Activated CD8-positive, alpha-beta T cell treated with anti-CD3 and anti-CD28 coated beads for 36 hours (primary cell): ENCODE measurements around the gene CREB3L1. TPM values are rescaled to one million over a fixed set of nuclear protein-coding genes. Genes with fewer than 3 reads are reported as not detected.

Experiments used
- ATAC-seq: fragments of 200-7000 bp; cut with Tn5 transposase; one replicate; pipeline ENCODE4 v1.10.0; 2021; ENCODE audit warnings: mild to moderate bottlenecking, moderate library complexity
- CTCF ChIA-PET: fragments of 350-600 bp; sonication (Branson Sonifier 250); formaldehyde crosslinking; loops from one replicate; lab custom pipeline; 2021; ENCODE audit warnings: antibody characterized with exemption; lab: Charles Lee
- POLR2A ChIA-PET: fragments of 350-600 bp; sonication (Branson Sonifier 250); formaldehyde crosslinking; loops from one replicate; lab custom pipeline; 2021; ENCODE audit warnings: antibody characterized with exemption; lab: Charles Lee
- DNase-seq: peaks from one replicate; pipeline ENCODE4 v3.0.0-alpha.2; 2020
- H3K27ac Mint-ChIP-seq: one replicate; pipeline ENCODE4 v1.8.0; 2021; ENCODE audit warnings: mild to moderate bottlenecking, mixed read lengths
- H3K27me3 Mint-ChIP-seq: one replicate; pipeline ENCODE4 v1.8.0; 2021; ENCODE audit warnings: mixed read lengths
- H3K36me3 Mint-ChIP-seq: one replicate; pipeline ENCODE4 v1.8.0; 2021; ENCODE audit warnings: low read depth, mixed read lengths
- H3K4me1 Mint-ChIP-seq: one replicate; pipeline ENCODE4 v1.8.0; 2021; ENCODE audit warnings: low read depth, mixed read lengths
- H3K4me3 Mint-ChIP-seq: one replicate; pipeline ENCODE4 v1.8.0; 2021; ENCODE audit warnings: mild to moderate bottlenecking, moderate library complexity, mixed read lengths
- H3K9me3 Mint-ChIP-seq: one replicate; pipeline ENCODE4 v1.8.0; 2021; ENCODE audit warnings: mixed read lengths
- CTCF ChIP-seq: fragments of 200-600 bp; IDR thresholded peaks from one replicate; pipeline ENCODE4 v1.8.0; 2022; ENCODE audit warnings: antibody characterized with exemption, mild to moderate bottlenecking
- intact Hi-C: fragments of 100-400 bp; cut with micrococcal nuclease; formaldehyde crosslinking; loops from one replicate; pipeline ENCODE4 v1.10.0; 2022
- total RNA-seq, 2 experiments: library from RNA; stranded (reverse); gene quantifications; one replicate each; pipeline ENCODE4 v1.2.3, GENCODE V29; 2021

Gene CREB3L1
- total RNA-seq, 2 experiments from 2014 or later, result not detected

GRCh38 chr11:46281371-46281831, 3.9 kb downstream of the CREB3L1 start:
- DNase-seq, result no peak
- intact Hi-C loops, result no loop called here
- H3K27ac Mint-ChIP-seq, result no peak overlapping the region
- H3K36me3 Mint-ChIP-seq, result no peaks in the 10 kb centered on the region
- peaks cover 26% of the 10 kb centered on the region for H3K27me3 Mint-ChIP-seq
- H3K9me3 Mint-ChIP-seq, result no peaks in the 10 kb centered on the region
- ATAC-seq, result no peak
- no peak for TF ChIP-seq CTCF
- H3K4me3 Mint-ChIP-seq, result no peak overlapping the region
- H3K4me1 Mint-ChIP-seq, result peaks cover 4% of the 10 kb centered on the region
- CTCF ChIA-PET, result interaction anchor here (0.6 to 1.0 kb wide), 2 partner anchors 8 to 42 kb away, joined by 3 to 4 read pairs; no protein-coding TSS in a partner anchor
- POLR2A ChIA-PET, result no interaction called here

GRCh38 chr11:46285173-46285572, 7.7 kb downstream of the CREB3L1 start:
- Mint-ChIP-seq H3K27ac (no peak overlapping the region), H3K4me1 (no peaks in the 10 kb centered on the region), H3K9me3 (no peaks in the 10 kb centered on the region), H3K27me3 (peaks cover 5% of the 10 kb centered on the region), H3K36me3 (no peaks in the 10 kb centered on the region), H3K4me3 (no peak overlapping the region)
- intact Hi-C loops, result no loop called here
- DNase-seq (no peak), ATAC-seq (no peak)
- POLR2A ChIA-PET, result interaction anchor here (0.6 to 1.4 kb wide), 3 partner anchors 15 to 44 kb away, joined by 3 read pairs; no protein-coding TSS in a partner anchor
- CTCF ChIA-PET, result interaction anchor here (1.5 to 2.3 kb wide), 2 partner anchors 11 to 24 kb away, joined by 3 to 5 read pairs; no protein-coding TSS in a partner anchor
- TF ChIP-seq CTCF, result no peak

- DNase-seq (no peak), ATAC-seq (no peak)
- ChIA-PET POLR2A (interaction anchor here (0.9 to 1.4 kb wide), 2 partner anchors 16 to 43 kb away, joined by 3 read pairs; no protein-coding TSS in a partner anchor), CTCF (interaction anchor here (1.2 to 2.3 kb wide), 2 partner anchors 10 to 320 kb away, joined by 5 read pairs; no protein-coding TSS in a partner anchor)
- no peak overlapping the region for H3K27ac Mint-ChIP-seq
- no peaks in the 10 kb centered on the region for H3K4me1 Mint-ChIP-seq
- intact Hi-C loops, result no loop called here
- peaks cover 2% of the 10 kb centered on the region for H3K27me3 Mint-ChIP-seq
- H3K4me3 Mint-ChIP-seq, result no peak overlapping the region
- no peak for TF ChIP-seq CTCF
- H3K9me3 Mint-ChIP-seq, result no peaks in the 10 kb centered on the region
- no peaks in the 10 kb centered on the region for H3K36me3 Mint-ChIP-seq
These were observed 8.2 kb downstream of the CREB3L1 start for GRCh38 chr11:46285594-46286033.

GRCh38 chr11:46286789-46287188, 9.3 kb downstream of the CREB3L1 start:
- intact Hi-C loops, result no loop called here
- no peak for TF ChIP-seq CTCF
- Mint-ChIP-seq H3K4me1 (no peaks in the 10 kb centered on the region), H3K27me3 (no peaks in the 10 kb centered on the region), H3K9me3 (no peaks in the 10 kb centered on the region), H3K4me3 (no peak overlapping the region), H3K27ac (no peak overlapping the region), H3K36me3 (no peaks in the 10 kb centered on the region)
- no peak for DNase-seq
- POLR2A ChIA-PET, result no interaction called here
- CTCF ChIA-PET, result interaction anchor here (1.2 kb wide), 2 partner anchors 10 to 322 kb away, joined by 5 read pairs; partner anchors contain the start of gene CREB3L1
- no peak for ATAC-seq

- H3K9me3 Mint-ChIP-seq, result no peaks in the 10 kb centered on the region
- ChIA-PET CTCF (interaction anchor here (1.2 to 2.2 kb wide), 2 partner anchors 11 to 21 kb away, joined by 3 to 9 read pairs; partner anchors contain the start of gene CREB3L1), POLR2A (no interaction called here)
These were observed 11.0 kb downstream of the CREB3L1 start for GRCh38 chr11:46288451-46288850.

More at GRCh38 chr11:46288451-46288850, 11.0 kb downstream of the CREB3L1 start:
- no peak overlapping the region for H3K27ac Mint-ChIP-seq
- H3K36me3 Mint-ChIP-seq, result no peaks in the 10 kb centered on the region
- H3K4me1 Mint-ChIP-seq, result no peaks in the 10 kb centered on the region
- no peak overlapping the region for H3K4me3 Mint-ChIP-seq
- DNase-seq, result no peak
- TF ChIP-seq CTCF, result no peak
- ATAC-seq, result no peak
- intact Hi-C loops, result no loop called here
- H3K27me3 Mint-ChIP-seq, result no peaks in the 10 kb centered on the region
